Activated naive CD4-positive, alpha-beta T cell treated with anti-CD3 and anti-CD28 coated beads, Interleukin-2, amount 50 U/mL, for 24 hours (primary cell): ENCODE data around the gene POU2AF2.
"Not testable (repeated sequence)": the region's sequence is repeated elsewhere in the genome, so short reads cannot be mapped to it uniquely, and the experiment has no call there.

Source experiments
- H3K27ac Mint-ChIP-seq: one replicate; pipeline ENCODE4 v1.8.0; 2021; ENCODE audit warnings: mild to moderate bottlenecking, mixed read lengths
- H3K27me3 Mint-ChIP-seq: one replicate; pipeline ENCODE4 v1.8.0; 2021; ENCODE audit warnings: mixed read lengths
- H3K36me3 Mint-ChIP-seq: one replicate; pipeline ENCODE4 v1.8.0; 2021; ENCODE audit warnings: mixed read lengths
- H3K4me1 Mint-ChIP-seq: one replicate; pipeline ENCODE4 v1.8.0; 2021; ENCODE audit warnings: mixed read lengths
- H3K4me3 Mint-ChIP-seq: one replicate; pipeline ENCODE4 v1.8.0; 2021; ENCODE audit warnings: mild to moderate bottlenecking, mixed read lengths
- H3K9me3 Mint-ChIP-seq: one replicate; pipeline ENCODE4 v1.8.0; 2021; ENCODE audit warnings: mixed read lengths

The POU2AF2 gene

DNA sequence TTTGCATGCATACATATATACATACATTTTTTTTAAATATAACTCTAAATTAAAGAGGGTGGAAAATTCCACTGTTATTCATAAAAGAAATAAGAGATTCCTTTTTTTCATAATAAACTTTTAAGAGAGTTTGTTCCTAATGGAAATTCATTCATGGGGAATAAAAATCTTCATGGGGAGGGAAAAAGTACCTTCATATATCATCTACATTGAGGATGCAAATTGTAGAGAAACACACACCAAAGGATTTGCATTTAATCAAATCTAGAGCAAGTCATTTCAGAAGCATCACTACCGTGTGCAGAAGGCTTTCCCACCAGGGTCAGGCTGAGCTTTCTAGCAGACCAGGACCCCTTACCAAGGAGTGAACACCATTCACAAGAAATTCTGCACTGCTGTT, at the start of gene POU2AF2:
Gene POU2AF2, plus strand, starts transcription at position 301 of the 400 bp plus-strand sequence. CDS start 129 bp downstream, outside the sequence.
- H3K4me3 Mint-ChIP-seq: no peak within 1 kb of the TSS

GRCh38 chr11:111200010-111200534, 45.5 kb upstream of the POU2AF2 start:
- H3K4me3 Mint-ChIP-seq: no peak overlapping the region
- no peaks in the 10 kb centered on the region for H3K4me1 Mint-ChIP-seq
- H3K36me3 Mint-ChIP-seq: no peaks in the 10 kb centered on the region
- H3K27me3 Mint-ChIP-seq: peaks cover 1% of the 10 kb centered on the region
- no peaks in the 10 kb centered on the region for H3K9me3 Mint-ChIP-seq
- H3K27ac Mint-ChIP-seq: no peak overlapping the region

More for the DNA sequence above, at the start of gene POU2AF2:
- Mint-ChIP-seq H3K27ac (no peak within 1 kb of the TSS), H3K36me3 (no peaks in the 10 kb centered on the region), H3K9me3 (no peaks in the 10 kb centered on the region), H3K4me1 (no peaks in the 10 kb centered on the region), H3K27me3 (peaks cover 23% of the 10 kb centered on the region)

- no peak overlapping the region for H3K27ac Mint-ChIP-seq
- H3K4me1 Mint-ChIP-seq: no peaks in the 10 kb centered on the region
- H3K27me3 Mint-ChIP-seq: no peaks in the 10 kb centered on the region
- no peaks in the 10 kb centered on the region for H3K9me3 Mint-ChIP-seq
- H3K36me3 Mint-ChIP-seq: no peaks in the 10 kb centered on the region
- no peak overlapping the region for H3K4me3 Mint-ChIP-seq
Observed at GRCh38 chr11:111204211-111204610, 41.3 kb upstream of the POU2AF2 start.

- no peaks in the 10 kb centered on the region for H3K27me3 Mint-ChIP-seq
- H3K36me3 Mint-ChIP-seq: no peaks in the 10 kb centered on the region
- H3K9me3 Mint-ChIP-seq: no peaks in the 10 kb centered on the region
- no peak overlapping the region for H3K27ac Mint-ChIP-seq
- no peaks in the 10 kb centered on the region for H3K4me1 Mint-ChIP-seq
- no peak overlapping the region for H3K4me3 Mint-ChIP-seq
Observed at GRCh38 chr11:111205632-111206385, 39.7 kb upstream of the POU2AF2 start.

GRCh38 chr11:111206472-111206871, 39.1 kb upstream of the POU2AF2 start:
- no peaks in the 10 kb centered on the region for H3K9me3 Mint-ChIP-seq
- H3K4me3 Mint-ChIP-seq: no peak overlapping the region
- no peak overlapping the region for H3K27ac Mint-ChIP-seq
- H3K4me1 Mint-ChIP-seq: no peaks in the 10 kb centered on the region
- no peaks in the 10 kb centered on the region for H3K36me3 Mint-ChIP-seq
- H3K27me3 Mint-ChIP-seq: no peaks in the 10 kb centered on the region

- Mint-ChIP-seq H3K27me3 (peaks cover 2% of the 10 kb centered on the region), H3K4me1 (no peaks in the 10 kb centered on the region), H3K27ac (no peak overlapping the region), H3K9me3 (no peaks in the 10 kb centered on the region), H3K4me3 (no peak overlapping the region), H3K36me3 (no peaks in the 10 kb centered on the region)
Observed at GRCh38 chr11:111207213-111207612, 38.3 kb upstream of the POU2AF2 start.

- H3K27ac Mint-ChIP-seq: no peak overlapping the region
- no peak overlapping the region for H3K4me3 Mint-ChIP-seq
- peaks cover 2% of the 10 kb centered on the region for H3K27me3 Mint-ChIP-seq
- H3K9me3 Mint-ChIP-seq: no peaks in the 10 kb centered on the region
- H3K4me1 Mint-ChIP-seq: no peaks in the 10 kb centered on the region
- no peaks in the 10 kb centered on the region for H3K36me3 Mint-ChIP-seq
Observed at GRCh38 chr11:111209543-111210355, 35.8 kb upstream of the POU2AF2 start.

DNA sequence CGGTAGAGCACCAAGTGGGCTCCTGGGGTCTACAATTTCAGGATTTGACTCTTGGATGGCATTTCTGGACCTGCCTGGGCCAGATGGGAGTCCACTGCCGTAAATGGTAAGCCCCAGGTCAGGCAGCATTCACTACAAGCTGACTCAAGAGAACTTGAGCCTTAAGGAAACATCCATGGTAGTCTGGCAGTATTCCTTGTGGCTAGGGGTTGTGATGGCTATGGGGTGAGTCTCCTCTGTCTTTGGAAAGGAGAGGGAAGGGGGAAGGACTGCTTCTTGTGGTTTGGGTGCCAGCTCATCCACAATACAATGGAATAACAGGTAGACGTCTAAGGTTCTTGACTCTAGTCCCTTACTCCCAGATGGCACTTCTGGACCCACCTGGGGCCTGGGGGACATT, 32.3 kb upstream of the POU2AF2 start:
- no peak overlapping the region for H3K4me3 Mint-ChIP-seq
- H3K4me1 Mint-ChIP-seq: no peaks in the 10 kb centered on the region
- no peaks in the 10 kb centered on the region for H3K9me3 Mint-ChIP-seq
- no peak overlapping the region for H3K27ac Mint-ChIP-seq
- H3K36me3 Mint-ChIP-seq: no peaks in the 10 kb centered on the region
- H3K27me3 Mint-ChIP-seq: peaks cover 8% of the 10 kb centered on the region

- Mint-ChIP-seq H3K27ac (no peak overlapping the region), H3K27me3 (peaks cover 16% of the 10 kb centered on the region), H3K9me3 (no peaks in the 10 kb centered on the region), H3K4me1 (peaks cover 11% of the 10 kb centered on the region), H3K4me3 (no peak overlapping the region), H3K36me3 (no peaks in the 10 kb centered on the region)
Observed at GRCh38 chr11:111220721-111221120, 24.8 kb upstream of the POU2AF2 start.

DNA sequence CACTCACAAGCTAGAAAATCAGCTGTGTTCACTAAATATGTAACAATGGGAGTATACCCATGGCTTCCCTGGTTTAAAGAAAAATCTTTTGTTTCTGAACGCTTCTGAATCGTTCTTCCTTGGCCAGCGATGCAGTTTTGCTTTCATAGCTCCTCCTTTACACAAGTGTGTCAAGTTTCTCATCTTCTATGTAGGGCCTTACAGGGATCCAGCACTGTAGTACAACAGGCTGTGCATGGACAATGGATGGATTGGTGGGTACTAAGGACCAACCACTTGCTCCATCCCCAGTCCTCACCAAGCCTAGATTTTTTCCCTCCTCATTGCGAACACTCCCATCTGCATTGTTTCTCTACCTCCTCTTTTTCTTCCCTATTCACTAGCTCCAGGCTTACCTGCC, 24.3 kb upstream of the POU2AF2 start:
- Mint-ChIP-seq H3K4me3 (no peak overlapping the region), H3K27me3 (peaks cover 16% of the 10 kb centered on the region), H3K9me3 (no peaks in the 10 kb centered on the region), H3K36me3 (no peaks in the 10 kb centered on the region), H3K4me1 (peaks cover 11% of the 10 kb centered on the region), H3K27ac (no peak overlapping the region)

DNA sequence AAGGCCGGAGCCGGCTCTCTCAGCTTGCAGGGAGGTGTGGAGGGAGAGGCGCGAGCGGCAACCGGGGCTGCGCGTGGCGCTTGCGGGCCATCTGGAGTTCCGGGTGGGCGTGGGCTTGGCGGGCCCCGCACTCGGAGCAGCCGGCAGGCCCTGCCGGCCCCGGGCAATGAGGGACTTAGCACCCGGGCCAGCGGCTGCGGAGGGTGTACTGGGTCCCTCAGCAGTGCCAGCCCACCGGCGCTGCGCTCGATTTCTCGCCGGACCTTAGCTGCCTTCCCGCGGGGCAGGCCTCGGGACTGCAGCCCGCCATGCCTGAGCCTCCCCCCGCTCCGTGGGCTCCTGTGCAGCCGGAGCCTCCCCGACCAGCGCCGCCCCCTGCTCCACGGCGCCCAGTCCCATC, 23.6 kb upstream of the POU2AF2 start:
- H3K27ac Mint-ChIP-seq, H3K4me3 Mint-ChIP-seq, H3K36me3 Mint-ChIP-seq, H3K9me3 Mint-ChIP-seq: not testable (repeated sequence)
- Mint-ChIP-seq H3K27me3 (peaks cover 13% of the 10 kb centered on the region), H3K4me1 (peaks cover 11% of the 10 kb centered on the region)

DNA sequence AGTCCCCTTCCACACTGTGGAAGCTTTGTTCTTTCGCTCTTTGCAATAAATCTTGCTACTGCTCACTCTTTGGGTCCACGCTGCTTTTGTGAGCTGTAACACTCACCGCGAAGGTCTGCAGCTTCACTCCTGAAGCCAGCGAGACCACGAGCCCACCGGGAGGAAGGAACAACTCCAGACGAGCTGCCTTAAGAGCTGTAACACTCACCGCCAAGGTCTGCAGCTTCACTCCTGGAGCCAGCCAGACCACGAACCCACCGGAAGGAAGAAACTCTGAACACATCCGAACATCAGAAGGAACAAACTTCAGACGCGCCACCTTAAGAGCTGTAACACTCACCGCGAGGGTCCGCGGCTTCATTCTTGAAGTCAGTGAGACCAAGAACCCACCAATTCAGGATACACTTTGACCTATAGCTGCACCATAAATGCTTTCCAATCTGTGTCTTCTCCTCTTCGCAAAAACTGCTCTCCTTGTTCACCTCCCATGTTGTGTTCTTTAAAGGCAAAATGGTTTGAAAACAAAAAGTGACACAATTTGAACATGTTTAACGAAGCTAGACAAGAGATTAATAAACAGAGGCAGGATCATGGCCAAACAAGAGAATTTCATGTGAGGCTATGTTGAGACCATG, 22.6 kb upstream of the POU2AF2 start:
- not testable (repeated sequence) for H3K36me3 Mint-ChIP-seq, H3K9me3 Mint-ChIP-seq, H3K27me3 Mint-ChIP-seq
- H3K4me3 Mint-ChIP-seq: peak overlapping the region; percentile 84
- H3K4me1 Mint-ChIP-seq: peaks cover 11% of the 10 kb centered on the region
- peak overlapping the region; percentile 5 for H3K27ac Mint-ChIP-seq

DNA sequence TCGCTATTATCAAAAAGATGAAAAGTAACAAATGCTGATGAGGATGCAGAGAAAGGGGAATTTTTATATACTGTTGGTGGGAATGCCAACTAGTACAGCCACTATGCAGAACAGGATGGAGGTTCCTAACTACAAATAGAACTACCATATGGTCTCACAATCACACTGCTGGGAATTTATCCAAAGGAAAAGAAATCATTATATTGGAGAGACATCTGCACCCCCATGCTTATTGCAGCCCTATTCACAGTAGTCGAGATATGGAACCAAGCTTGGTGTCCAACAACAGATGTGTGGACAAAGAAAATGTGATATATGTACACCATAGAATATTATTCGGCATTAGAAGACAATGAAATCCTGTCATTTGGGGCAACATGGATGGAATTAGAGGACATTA, 19.6 kb upstream of the POU2AF2 start:
- Mint-ChIP-seq H3K27ac (no peak overlapping the region), H3K4me1 (peaks cover 26% of the 10 kb centered on the region), H3K9me3 (no peaks in the 10 kb centered on the region), H3K4me3 (no peak overlapping the region), H3K27me3 (peaks cover 8% of the 10 kb centered on the region), H3K36me3 (no peaks in the 10 kb centered on the region)

GRCh38 chr11:111229604-111230003, 15.9 kb upstream of the POU2AF2 start:
- H3K36me3 Mint-ChIP-seq: no peaks in the 10 kb centered on the region
- no peak overlapping the region for H3K27ac Mint-ChIP-seq
- H3K4me1 Mint-ChIP-seq: peaks cover 14% of the 10 kb centered on the region
- peaks cover 15% of the 10 kb centered on the region for H3K27me3 Mint-ChIP-seq
- peak overlapping the region; percentile 31 for H3K4me3 Mint-ChIP-seq
- no peaks in the 10 kb centered on the region for H3K9me3 Mint-ChIP-seq

DNA sequence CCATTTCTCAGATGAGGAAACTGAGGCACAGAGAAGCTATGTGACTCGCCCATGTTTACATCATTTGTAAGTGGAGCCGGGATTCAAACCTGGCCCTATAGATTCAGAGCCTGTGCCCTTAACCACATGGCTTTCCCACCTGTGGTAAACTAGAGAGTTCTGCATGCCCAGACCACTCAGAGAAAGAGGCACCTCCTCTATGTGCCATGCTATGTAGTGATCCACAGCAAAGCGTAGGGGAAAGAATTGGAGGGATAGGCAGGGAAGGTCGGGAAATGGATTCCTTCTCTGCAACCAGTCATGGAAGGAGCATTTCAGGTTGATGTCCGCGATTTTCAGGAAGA, 15.4 kb upstream of the POU2AF2 start:
- no peaks in the 10 kb centered on the region for H3K36me3 Mint-ChIP-seq
- H3K4me3 Mint-ChIP-seq: peak overlapping the region; percentile 64
- no peak overlapping the region for H3K27ac Mint-ChIP-seq
- peaks cover 15% of the 10 kb centered on the region for H3K27me3 Mint-ChIP-seq
- peaks cover 14% of the 10 kb centered on the region for H3K4me1 Mint-ChIP-seq
- no peaks in the 10 kb centered on the region for H3K9me3 Mint-ChIP-seq

DNA sequence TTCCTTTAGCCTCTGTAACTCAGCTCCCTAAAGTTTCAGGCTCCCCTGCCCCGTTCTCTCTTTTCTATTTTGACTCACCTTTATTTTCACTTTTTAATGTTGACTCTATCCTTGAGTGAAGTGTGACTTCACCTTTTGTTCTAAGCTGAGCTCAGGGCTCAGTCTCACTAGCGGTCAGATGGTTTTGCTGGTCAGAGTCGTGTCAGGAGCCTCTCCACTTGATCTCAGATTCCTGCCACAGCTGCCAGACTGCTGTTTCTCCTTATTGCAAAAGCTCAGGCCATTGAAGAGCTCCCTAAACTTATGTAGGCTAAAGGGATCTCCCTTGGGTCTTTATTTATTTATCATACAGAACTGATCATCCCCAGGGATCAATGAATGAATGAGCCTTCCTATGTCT, 13.7 kb upstream of the POU2AF2 start:
- Mint-ChIP-seq H3K4me1 (peaks cover 14% of the 10 kb centered on the region), H3K9me3 (no peaks in the 10 kb centered on the region), H3K4me3 (no peak overlapping the region), H3K27me3 (peaks cover 17% of the 10 kb centered on the region), H3K27ac (no peak overlapping the region), H3K36me3 (no peaks in the 10 kb centered on the region)
